Lung (tissue), 12 donors: ENCODE data around the gene ZC3H14. TPM values are rescaled to one million over a fixed set of nuclear protein-coding genes. Genes with fewer than 3 reads are reported as not detected.

ENCODE experiments used
- ATAC-seq: fragments of 200-7000 bp; cut with Tn5 transposase; one replicate; pipeline ENCODE4 v1.9.1; 2020; ENCODE audit warnings: moderate number of reproducible peaks; ENCODE audit not compliant: insufficient read depth, low FRiP score
- DNase-seq, 3 donors: peaks; one replicate each; pipeline ENCODE4 v3.0.0-alpha.2; 2013 to 2017
- H3K27ac ChIP-seq, 2 donors: one replicate each; pipeline ENCODE4 v1.5.1; 2013; ENCODE audit warnings: mild to moderate bottlenecking in 2 of 2, moderate library complexity in 2 of 2, control low read depth in 1 of 2, inconsistent platforms in 1 of 2, low read depth in 1 of 2, low read length in 1 of 2
- H3K27me3 ChIP-seq, 3 donors: one replicate each; pipeline ENCODE4 v1.5.1; 2013; ENCODE audit warnings: low read length in 2 of 3; ENCODE audit not compliant: control insufficient read depth in 3 of 3, insufficient read depth in 3 of 3
- H3K36me3 ChIP-seq, 4 donors: one replicate each; pipeline ENCODE4 v1.5.1; 2013; ENCODE audit warnings: low read length in 4 of 4, mild to moderate bottlenecking in 1 of 4, moderate library complexity in 1 of 4; ENCODE audit not compliant: control insufficient read depth in 4 of 4, insufficient read depth in 4 of 4
- H3K4me1 ChIP-seq, 5 donors: one replicate each; pipeline ENCODE4 v1.5.1; 2013; ENCODE audit warnings: low read length in 5 of 5, mild to moderate bottlenecking in 2 of 5, moderate library complexity in 1 of 5; ENCODE audit not compliant: control insufficient read depth in 5 of 5, insufficient read depth in 5 of 5
- H3K4me3 ChIP-seq: one replicate; pipeline ENCODE4 v1.5.1; 2013; ENCODE audit warnings: mild to moderate bottlenecking, control low read depth, moderate library complexity
- H3K9ac ChIP-seq, 2 donors: one replicate each; pipeline ENCODE4 v1.5.1; 2013; ENCODE audit warnings: low read length in 2 of 2, control low read depth in 1 of 2; ENCODE audit not compliant: insufficient read depth in 1 of 2
- H3K9me3 ChIP-seq, 4 donors: one replicate each; pipeline ENCODE4 v1.5.1; 2013; ENCODE audit warnings: low read length in 3 of 4, mild to moderate bottlenecking in 1 of 4, moderate library complexity in 1 of 4; ENCODE audit not compliant: control insufficient read depth in 4 of 4, insufficient read depth in 3 of 4
- CTCF ChIP-seq: IDR thresholded peaks from 2 replicates; pipeline ENCODE4 v1.5.1; 2012; ENCODE audit warnings: mild to moderate bottlenecking; ENCODE audit errors: control extremely low read depth, extremely low read depth
- WGBS, 2 donors: extraction: QIAGEN DNeasy Blood & Tissue Kit; methylation state at CpG; one replicate each; pipeline ENCODE4 v1.1.7; 2013; 5-methylcytosine and 5-hydroxymethylcytosine counted together
- polyA plus RNA-seq, 2 donors: library from polyadenylated mRNA; stranded (reverse); fragments of 200-250 nt; gene quantifications; one replicate each; pipeline ENCODE4 v1.2.1, GENCODE V29; 2013
- total RNA-seq, 2 donors: library from RNA; depleted of rRNA in 1 of 2; stranded (reverse); fragments of >200 nt in 1 of 2; gene quantifications; one replicate each; pipeline ENCODE4 v1.2.1, GENCODE V29; 2014 to 2021
- donor health status: control.
- donor health status: control.
- donor health status: Bipolar disorder and iron deficiency.
- donor health status: healthy.
- donor health status: DM: yes; HTN: yes; CAD: no.

ZC3H14 gene
- total and polyA plus RNA-seq, 4 donors, result 21.9 to 79.7 (median 36.3) TPM

- DNase-seq (no peak), ATAC-seq (no peak)
- Histone ChIP-seq H3K9me3 (no peaks in the 10 kb centered on the region), H3K27ac (no peak overlapping the region), H3K4me1 (peaks cover 0 to 22% (median 0%) of the 10 kb centered on the region in 5 donors), H3K36me3 (peaks cover 0 to 21% (median 9%) of the 10 kb centered on the region in 4 donors), H3K9ac (no peak overlapping the region), H3K4me3 (no peak overlapping the region), H3K27me3 (no peaks in the 10 kb centered on the region)
- 53 to 55% methylated on average over 4 of the region's 4 CpGs for WGBS, 2 donors
- no peak for TF ChIP-seq CTCF
These were observed 27.0 kb upstream of the ZC3H14 start for GRCh38 chr14:88535813-88536212.

GRCh38 chr14:88541324-88541723 lies 21.5 kb upstream of the ZC3H14 start:
- no peak for TF ChIP-seq CTCF
- Histone ChIP-seq H3K27ac (no peak overlapping the region), H3K9me3 (no peaks in the 10 kb centered on the region), H3K4me1 (peaks cover 0 to 22% (median 0%) of the 10 kb centered on the region in 5 donors), H3K36me3 (peaks cover 3 to 17% (median 5%) of the 10 kb centered on the region in 4 donors), H3K4me3 (no peak overlapping the region), H3K9ac (no peak overlapping the region), H3K27me3 (no peaks in the 10 kb centered on the region)
- no peak for ATAC-seq
- no peak for DNase-seq
- WGBS, 2 donors, result 84 to 86% methylated on average over 1 of the region's 1 CpG

DNA sequence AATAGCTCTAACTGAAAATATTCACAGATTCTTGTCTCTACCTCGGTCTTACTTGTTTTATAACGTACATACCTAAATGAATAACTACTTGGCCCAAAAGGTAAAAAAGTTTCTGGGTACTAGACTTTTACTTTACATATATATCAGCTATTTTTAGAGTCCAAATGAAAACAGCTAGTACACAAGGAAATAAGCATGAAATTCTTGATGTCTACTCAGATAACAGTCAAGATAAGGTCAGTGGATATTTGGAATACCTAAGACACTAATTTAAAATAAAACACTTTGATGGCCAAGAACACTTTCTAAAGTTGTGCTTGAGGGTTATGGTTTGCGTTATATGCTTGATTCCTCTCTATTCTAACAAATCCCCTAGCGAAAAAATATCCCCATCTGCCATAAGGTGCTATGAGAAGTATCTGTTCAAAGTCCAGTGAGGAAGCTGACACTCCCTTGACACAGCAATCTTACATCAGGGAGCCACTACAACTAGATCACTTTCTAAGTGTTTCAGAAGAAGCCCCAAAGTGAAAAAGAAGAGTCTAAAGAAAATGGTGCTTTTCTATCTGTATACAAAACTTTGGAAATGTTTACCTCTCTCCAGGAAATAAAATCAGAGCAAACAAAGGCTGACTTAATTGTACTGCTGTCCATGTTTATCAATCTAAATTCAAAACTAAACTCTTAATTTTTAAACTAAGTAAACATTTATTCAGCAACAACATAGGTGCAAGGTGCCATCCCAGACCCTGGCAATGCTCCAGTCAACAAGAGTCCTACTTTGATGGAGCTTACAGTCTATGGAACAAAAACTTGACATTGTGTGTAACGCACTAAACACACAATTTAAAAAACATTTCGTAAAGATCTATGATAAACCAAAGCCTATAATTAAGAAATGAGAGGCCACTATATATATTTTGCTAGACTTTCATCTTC lies 19.7 kb upstream of the ZC3H14 start:
- ATAC-seq, result no peak

More for the DNA sequence above, 19.7 kb upstream of the ZC3H14 start:
- WGBS, 2 donors, result 79% methylated on average over 6 of the region's 6 CpGs
- DNase-seq, result no peak
- no peak overlapping the region for H3K4me3 ChIP-seq
- H3K9me3 ChIP-seq, result no peaks in the 10 kb centered on the region
- H3K36me3 ChIP-seq, result peaks cover 7 to 17% (median 10%) of the 10 kb centered on the region in 4 donors
- H3K4me1 ChIP-seq, result peaks cover 0 to 20% (median 0%) of the 10 kb centered on the region in 5 donors
- H3K9ac ChIP-seq, result no peak overlapping the region
- no peak for TF ChIP-seq CTCF
- H3K27me3 ChIP-seq, result no peaks in the 10 kb centered on the region
- no peak overlapping the region for H3K27ac ChIP-seq
